Body of pancreas (tissue), 4 donors: ENCODE data around the gene HSD17B8. TPM values are rescaled to one million over a fixed set of nuclear protein-coding genes. Genes with fewer than 3 reads are reported as not detected.
A peak's percentile ranks its signal among the peaks of the same experiment; 100 is the strongest.

ENCODE experiments used
- ATAC-seq: fragments of 150-250 bp; one replicate; pipeline ENCODE4 v1.9.1; 2016
- DNase-seq, 4 donors: peaks; one replicate each; pipeline ENCODE4 v3.0.0-alpha.2; 2019
- H3K27ac ChIP-seq, 4 donors: fragments of 200-600 bp; sonication (generic); 1 replicate in 3 of 4; 2 replicates in 1 of 4; pipeline versions ENCODE4 v1.5.1 to v1.6.1; 2016 to 2019; ENCODE audit warnings: mild to moderate bottlenecking in 1 of 4, mixed read lengths in 1 of 4, moderate library complexity in 1 of 4
- H3K27me3 ChIP-seq, 2 donors: fragments of 200-600 bp; sonication (generic); one replicate each; pipeline ENCODE4 v1.6.0; 2016; ENCODE audit warnings: mild to moderate bottlenecking in 1 of 2
- H3K36me3 ChIP-seq, 2 donors: fragments of 200-600 bp; sonication (generic); replicated peaks in 1 of 2; 2 replicates each; pipeline ENCODE4 v1.5.1; 2016; ENCODE audit warnings: low read depth in 2 of 2; ENCODE audit not compliant: insufficient read depth in 1 of 2
- H3K4me1 ChIP-seq: fragments of 200-600 bp; sonication (generic); one replicate; pipeline ENCODE4 v1.6.0; 2016
- H3K4me3 ChIP-seq, 2 donors: fragments of 200-600 bp; sonication (generic); 1 replicate in 1 of 2; 2 replicates in 1 of 2; pipeline ENCODE4 v1.5.1; 2016 to 2019
- H3K9me3 ChIP-seq, 3 donors: fragments of 200-600 bp; sonication (generic); 1 replicate in 2 of 3; 2 replicates in 1 of 3; pipeline ENCODE4 v1.5.1; 2016
- POLR2A ChIP-seq, 3 donors: fragments of 450-650 bp; IDR thresholded peaks; one replicate each; pipeline ENCODE4 v1.6.1; 2016; ENCODE audit warnings: antibody characterized with exemption in 3 of 3, mild to moderate bottlenecking in 2 of 3
- WGBS, 2 donors: methylation state at CpG; one replicate each; pipeline ENCODE4 v1.1.5; 2017; 5-methylcytosine and 5-hydroxymethylcytosine counted together
- intact Hi-C: fragments of 100-400 bp; cut with DNase I; formaldehyde crosslinking; loops from one replicate; pipeline ENCODE4 v1.15.1; 2023
- total RNA-seq, 2 donors: library from RNA; depleted of rRNA; stranded (reverse); fragments of >200 nt; gene quantifications; one replicate each; pipeline ENCODE4 v1.1.0, GENCODE V29; 2016
- TF ChIP-seq, protein P1 (sequence below), 7 experiments: fragments of 450-650 bp in 4 of 7; fragments of 200-600 bp in 3 of 7; sonication (generic) in 3 of 7; IDR thresholded peaks; one replicate each; pipeline ENCODE4 v1.5.1; 2016 to 2019; ENCODE audit warnings: antibody characterized with exemption in 7 of 7

Gene HSD17B8
- total RNA-seq, 2 donors from 2014 or later, result 19.1 to 29.1 TPM

DNA sequence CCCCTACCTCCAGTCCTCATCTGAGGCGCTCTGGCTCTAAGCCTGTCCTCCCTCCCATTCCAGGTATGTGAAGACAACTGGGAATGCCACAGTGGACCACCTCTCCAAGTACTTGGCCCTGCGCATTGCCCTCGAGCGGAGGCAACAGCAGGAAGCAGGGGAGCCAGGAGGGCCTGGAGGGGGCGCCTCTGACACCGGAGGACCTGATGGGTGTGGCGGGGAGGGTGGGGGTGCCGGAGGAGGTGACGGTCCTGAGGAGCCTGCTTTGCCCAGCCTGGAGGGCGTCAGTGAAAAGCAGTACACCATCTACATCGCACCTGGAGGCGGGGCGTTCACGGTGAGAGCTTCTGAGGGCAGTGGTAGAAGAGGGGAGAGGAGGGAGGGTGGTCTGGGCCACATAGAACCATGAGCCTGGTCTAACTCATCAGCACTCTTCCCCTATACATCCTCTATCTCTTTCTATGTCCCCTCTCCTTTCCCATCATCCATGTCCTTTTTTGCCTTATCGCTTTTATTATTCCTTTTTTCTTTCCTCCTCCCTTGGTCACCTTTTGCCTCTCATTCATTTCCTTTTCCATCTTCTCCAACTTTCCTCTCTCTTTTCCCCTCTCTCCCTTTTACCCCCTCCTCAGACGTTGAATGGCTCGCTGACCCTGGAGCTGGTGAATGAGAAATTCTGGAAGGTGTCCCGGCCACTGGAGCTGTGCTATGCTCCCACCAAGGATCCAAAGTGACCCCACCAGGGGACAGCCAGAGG is 7.4 kb downstream of the HSD17B8 start:
- no peaks in the 10 kb centered on the region for H3K9me3 ChIP-seq
- no peaks in the 10 kb centered on the region for H3K27me3 ChIP-seq
- ATAC-seq (no peak), DNase-seq (no peak)
- H3K36me3 ChIP-seq, result no peaks in the 10 kb centered on the region
- 85 to 87% methylated on average over 9 to 18 of the region's 18 CpGs for WGBS, 2 donors
- no peak overlapping the region for H3K27ac ChIP-seq
- H3K4me1 ChIP-seq, result peaks cover 41% of the 10 kb centered on the region
- H3K4me3 ChIP-seq, result no peak overlapping the region
- TF ChIP-seq, protein P1, sequence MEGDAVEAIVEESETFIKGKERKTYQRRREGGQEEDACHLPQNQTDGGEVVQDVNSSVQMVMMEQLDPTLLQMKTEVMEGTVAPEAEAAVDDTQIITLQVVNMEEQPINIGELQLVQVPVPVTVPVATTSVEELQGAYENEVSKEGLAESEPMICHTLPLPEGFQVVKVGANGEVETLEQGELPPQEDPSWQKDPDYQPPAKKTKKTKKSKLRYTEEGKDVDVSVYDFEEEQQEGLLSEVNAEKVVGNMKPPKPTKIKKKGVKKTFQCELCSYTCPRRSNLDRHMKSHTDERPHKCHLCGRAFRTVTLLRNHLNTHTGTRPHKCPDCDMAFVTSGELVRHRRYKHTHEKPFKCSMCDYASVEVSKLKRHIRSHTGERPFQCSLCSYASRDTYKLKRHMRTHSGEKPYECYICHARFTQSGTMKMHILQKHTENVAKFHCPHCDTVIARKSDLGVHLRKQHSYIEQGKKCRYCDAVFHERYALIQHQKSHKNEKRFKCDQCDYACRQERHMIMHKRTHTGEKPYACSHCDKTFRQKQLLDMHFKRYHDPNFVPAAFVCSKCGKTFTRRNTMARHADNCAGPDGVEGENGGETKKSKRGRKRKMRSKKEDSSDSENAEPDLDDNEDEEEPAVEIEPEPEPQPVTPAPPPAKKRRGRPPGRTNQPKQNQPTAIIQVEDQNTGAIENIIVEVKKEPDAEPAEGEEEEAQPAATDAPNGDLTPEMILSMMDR (IDR thresholded peaks at IDR 0.05), result no peak
- TF ChIP-seq POLR2A (IDR thresholded peaks at IDR 0.05), result no peak
- intact Hi-C loops, result no loop called here

GRCh38 chr6:33212857-33213165 is 8.4 kb downstream of the HSD17B8 start:
- H3K4me3 ChIP-seq, result no peak overlapping the region
- H3K36me3 ChIP-seq, result no peaks in the 10 kb centered on the region
- no peaks in the 10 kb centered on the region for H3K27me3 ChIP-seq
- peaks cover 31% of the 10 kb centered on the region for H3K4me1 ChIP-seq
- ATAC-seq (no peak), DNase-seq (no peak)
- H3K27ac ChIP-seq, result no peak overlapping the region
- no peaks in the 10 kb centered on the region for H3K9me3 ChIP-seq
- TF ChIP-seq, protein P1 (IDR thresholded peaks at IDR 0.05), result no peak
- TF ChIP-seq POLR2A (IDR thresholded peaks at IDR 0.05), result no peak
- intact Hi-C loops, result no loop called here
- WGBS, 2 donors, result 3 to 6% methylated on average over 6 of the region's 6 CpGs

GRCh38 chr6:33213166-33213988 is 8.9 kb downstream of the HSD17B8 start:
- no peak overlapping the region for H3K27ac ChIP-seq
- TF ChIP-seq, protein P1 (IDR thresholded peaks at IDR 0.05), result no peak
- TF ChIP-seq POLR2A (IDR thresholded peaks at IDR 0.05), result peak in 2 of 3 donors; percentile 19 to 44
- H3K36me3 ChIP-seq, result no peaks in the 10 kb centered on the region
- ATAC-seq, result peak; percentile 45
- H3K4me3 ChIP-seq, result no peak overlapping the region
- DNase-seq, result peak in 1 of 4 donors; percentile 30
- no peaks in the 10 kb centered on the region for H3K9me3 ChIP-seq
- WGBS, 2 donors, result 2% methylated on average over 34 to 43 of the region's 43 CpGs
- H3K4me1 ChIP-seq, result peaks cover 31% of the 10 kb centered on the region
- no peaks in the 10 kb centered on the region for H3K27me3 ChIP-seq
- intact Hi-C loops, result no loop called here

DNA sequence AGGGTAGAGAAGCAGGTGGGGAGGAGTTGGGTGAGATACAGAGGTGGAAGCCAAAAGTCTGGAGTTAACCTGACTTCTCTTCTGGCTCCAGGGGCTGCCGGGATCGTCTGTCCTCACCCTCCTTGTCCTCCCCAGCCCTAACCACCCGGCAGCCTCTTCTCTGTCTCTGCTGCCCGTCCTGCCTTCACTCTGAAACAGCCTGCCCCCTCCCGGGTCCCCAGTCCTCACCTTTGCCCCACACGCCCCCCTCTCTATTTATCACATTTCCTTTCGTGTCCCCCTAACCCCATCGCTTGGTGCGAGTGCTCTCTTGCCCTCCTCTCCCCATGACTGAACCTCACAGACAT is 9.5 kb downstream of the HSD17B8 start:
- Histone ChIP-seq H3K27ac (no peak overlapping the region), H3K27me3 (no peaks in the 10 kb centered on the region), H3K36me3 (no peaks in the 10 kb centered on the region), H3K4me1 (peaks cover 28% of the 10 kb centered on the region), H3K4me3 (no peak overlapping the region), H3K9me3 (no peaks in the 10 kb centered on the region)
- DNase-seq, result no peak
- WGBS, 2 donors, result 34 to 38% methylated on average over 9 of the region's 9 CpGs
- intact Hi-C loops, result no loop called here
- no peak for ATAC-seq
- TF ChIP-seq, protein P1 (IDR thresholded peaks at IDR 0.05), result no peak
- TF ChIP-seq POLR2A (IDR thresholded peaks at IDR 0.05), result no peak
